Dendritic cell treated with granulocyte-macrophage colony-stimulating factor and Interleukin-4, amounts not matched to agents 40 ng/mL and 50 ng/mL, for 4 days (primary cell): Measurements from ENCODE around the gene SPSB3.

ENCODE experiments used
- H3K27ac Mint-ChIP-seq: one replicate; pipeline ENCODE4 v1.8.0; 2022; ENCODE audit warnings: mild to moderate bottlenecking, mixed read lengths
- H3K27me3 Mint-ChIP-seq: one replicate; pipeline ENCODE4 v1.8.0; 2022; ENCODE audit warnings: mild to moderate bottlenecking, mixed read lengths
- H3K36me3 Mint-ChIP-seq: one replicate; pipeline ENCODE4 v1.8.0; 2022; ENCODE audit warnings: low read depth, mixed read lengths
- H3K4me1 Mint-ChIP-seq: one replicate; pipeline ENCODE4 v1.8.0; 2022; ENCODE audit warnings: low read depth, mixed read lengths
- H3K4me3 Mint-ChIP-seq: one replicate; pipeline ENCODE4 v1.8.0; 2022; ENCODE audit warnings: mild to moderate bottlenecking, moderate library complexity, mixed read lengths
- H3K9me3 Mint-ChIP-seq: one replicate; pipeline ENCODE4 v1.8.0; 2022; ENCODE audit warnings: mixed read lengths
- intact Hi-C: fragments of 100-400 bp; cut with micrococcal nuclease; formaldehyde crosslinking; loops from one replicate; pipeline ENCODE4 v1.15.0; 2022

Gene SPSB3

GRCh38 chr16:1762879-1763520 lies 19.4 kb downstream of the SPSB3 start:
- intact Hi-C loops = no loop called here
- H3K27me3 Mint-ChIP-seq = no peaks in the 10 kb centered on the region
- peaks cover 100% of the 10 kb centered on the region for H3K36me3 Mint-ChIP-seq
- no peak overlapping the region for H3K4me3 Mint-ChIP-seq
- no peaks in the 10 kb centered on the region for H3K9me3 Mint-ChIP-seq
- H3K27ac Mint-ChIP-seq = no peak overlapping the region
- no peaks in the 10 kb centered on the region for H3K4me1 Mint-ChIP-seq

- Mint-ChIP-seq H3K27me3 (no peaks in the 10 kb centered on the region), H3K27ac (no peak overlapping the region), H3K9me3 (no peaks in the 10 kb centered on the region), H3K36me3 (peaks cover 100% of the 10 kb centered on the region), H3K4me3 (no peak overlapping the region), H3K4me1 (no peaks in the 10 kb centered on the region)
- intact Hi-C loops = no loop called here
Measured at GRCh38 chr16:1762196-1762878, 20.0 kb downstream of the SPSB3 start.

- intact Hi-C loops = no loop called here
- Mint-ChIP-seq H3K4me3 (no peak overlapping the region), H3K9me3 (no peaks in the 10 kb centered on the region), H3K27me3 (no peaks in the 10 kb centered on the region), H3K27ac (no peak overlapping the region), H3K36me3 (peaks cover 100% of the 10 kb centered on the region), H3K4me1 (no peaks in the 10 kb centered on the region)
Measured at GRCh38 chr16:1761751-1762150, 20.6 kb downstream of the SPSB3 start.

GRCh38 chr16:1760911-1761310 lies 21.5 kb downstream of the SPSB3 start:
- Mint-ChIP-seq H3K4me3 (no peak overlapping the region), H3K27me3 (no peaks in the 10 kb centered on the region), H3K27ac (no peak overlapping the region), H3K36me3 (peaks cover 100% of the 10 kb centered on the region), H3K4me1 (no peaks in the 10 kb centered on the region), H3K9me3 (no peaks in the 10 kb centered on the region)
- intact Hi-C loops = no loop called here

GRCh38 chr16:1759511-1759910 lies 22.9 kb downstream of the SPSB3 start:
- H3K36me3 Mint-ChIP-seq = peaks cover 100% of the 10 kb centered on the region
- intact Hi-C loops = no loop called here
- no peaks in the 10 kb centered on the region for H3K4me1 Mint-ChIP-seq
- H3K4me3 Mint-ChIP-seq = no peak overlapping the region
- H3K27ac Mint-ChIP-seq = no peak overlapping the region
- H3K9me3 Mint-ChIP-seq = no peaks in the 10 kb centered on the region
- H3K27me3 Mint-ChIP-seq = no peaks in the 10 kb centered on the region

GRCh38 chr16:1758923-1759322 lies 23.4 kb downstream of the SPSB3 start:
- Mint-ChIP-seq H3K9me3 (no peaks in the 10 kb centered on the region), H3K27me3 (no peaks in the 10 kb centered on the region), H3K36me3 (peaks cover 100% of the 10 kb centered on the region), H3K4me3 (no peak overlapping the region), H3K4me1 (no peaks in the 10 kb centered on the region), H3K27ac (no peak overlapping the region)
- intact Hi-C loops = no loop called here

- H3K9me3 Mint-ChIP-seq = no peaks in the 10 kb centered on the region
- H3K4me1 Mint-ChIP-seq = no peaks in the 10 kb centered on the region
- H3K4me3 Mint-ChIP-seq = no peak overlapping the region
- H3K36me3 Mint-ChIP-seq = peaks cover 100% of the 10 kb centered on the region
- H3K27me3 Mint-ChIP-seq = no peaks in the 10 kb centered on the region
- intact Hi-C loops = no loop called here
- no peak overlapping the region for H3K27ac Mint-ChIP-seq
Measured at GRCh38 chr16:1757714-1758461, 24.5 kb downstream of the SPSB3 start.

GRCh38 chr16:1754204-1754603 lies 28.2 kb downstream of the SPSB3 start:
- no peaks in the 10 kb centered on the region for H3K9me3 Mint-ChIP-seq
- peaks cover 100% of the 10 kb centered on the region for H3K36me3 Mint-ChIP-seq
- no peaks in the 10 kb centered on the region for H3K27me3 Mint-ChIP-seq
- H3K4me3 Mint-ChIP-seq = no peak overlapping the region
- H3K4me1 Mint-ChIP-seq = no peaks in the 10 kb centered on the region
- no peak overlapping the region for H3K27ac Mint-ChIP-seq
- intact Hi-C loops = no loop called here

- Mint-ChIP-seq H3K36me3 (peaks cover 100% of the 10 kb centered on the region), H3K4me3 (no peak overlapping the region), H3K27ac (no peak overlapping the region), H3K9me3 (no peaks in the 10 kb centered on the region), H3K4me1 (no peaks in the 10 kb centered on the region), H3K27me3 (no peaks in the 10 kb centered on the region)
- intact Hi-C loops = no loop called here
Measured at GRCh38 chr16:1752853-1753252, 29.5 kb downstream of the SPSB3 start.

- Mint-ChIP-seq H3K9me3 (no peaks in the 10 kb centered on the region), H3K4me1 (no peaks in the 10 kb centered on the region), H3K27ac (no peak overlapping the region), H3K36me3 (peaks cover 100% of the 10 kb centered on the region), H3K27me3 (no peaks in the 10 kb centered on the region), H3K4me3 (no peak overlapping the region)
- intact Hi-C loops = no loop called here
Measured at GRCh38 chr16:1751946-1752345, 30.4 kb downstream of the SPSB3 start.

GRCh38 chr16:1749152-1750117 lies 32.9 kb downstream of the SPSB3 start:
- H3K4me3 Mint-ChIP-seq = no peak overlapping the region
- no peak overlapping the region for H3K27ac Mint-ChIP-seq
- H3K27me3 Mint-ChIP-seq = no peaks in the 10 kb centered on the region
- peaks cover 100% of the 10 kb centered on the region for H3K36me3 Mint-ChIP-seq
- intact Hi-C loops = no loop called here
- H3K4me1 Mint-ChIP-seq = no peaks in the 10 kb centered on the region
- no peaks in the 10 kb centered on the region for H3K9me3 Mint-ChIP-seq

GRCh38 chr16:1747934-1748333 lies 34.4 kb downstream of the SPSB3 start:
- Mint-ChIP-seq H3K4me1 (no peaks in the 10 kb centered on the region), H3K4me3 (no peak overlapping the region), H3K36me3 (peaks cover 100% of the 10 kb centered on the region), H3K27ac (no peak overlapping the region), H3K27me3 (no peaks in the 10 kb centered on the region), H3K9me3 (no peaks in the 10 kb centered on the region)
- intact Hi-C loops = no loop called here

GRCh38 chr16:1746693-1747195 lies 35.6 kb downstream of the SPSB3 start:
- Mint-ChIP-seq H3K27me3 (no peaks in the 10 kb centered on the region), H3K27ac (no peak overlapping the region), H3K36me3 (peaks cover 99% of the 10 kb centered on the region), H3K9me3 (no peaks in the 10 kb centered on the region), H3K4me3 (no peak overlapping the region), H3K4me1 (no peaks in the 10 kb centered on the region)
- intact Hi-C loops = no loop called here
